K562 (cell line): ENCODE data around the gene GARNL3. TPM values are rescaled to one million over a fixed set of nuclear protein-coding genes. Genes with fewer than 3 reads are reported as not detected.

Source experiments
- ATAC-seq: fragments of 200-7000 bp; cut with Tn5 transposase; 3 replicates; pipeline ENCODE4 v1.9.1; 2020; ENCODE audit warnings: moderate library complexity
- BruUV-seq: library from RNA; stranded (reverse); fragments of 400-500 nt; replicated peaks from 2 replicates; lab custom pipeline; 2021; lab: Mats Ljungman, UMichigan
- CTCF ChIA-PET: fragments of 300-600 bp; formaldehyde crosslinking; extraction: SDS; loops from one replicate; lab custom pipeline; 2021; ENCODE audit warnings: low intra/inter-chr PET ratio; lab: Yijun Ruan, JAX
- POLR2A ChIA-PET: fragments of 300-600, 350-650 bp; sonication (Branson Sonifier 250); formaldehyde crosslinking; extraction: SDS; loops from one replicate; lab custom pipeline; 2021; ENCODE audit warnings: antibody characterized with exemption, inconsistent platforms; lab: Yijun Ruan, JAX
- DNase-seq, 4 experiments: peaks; one replicate each; pipeline versions ENCODE4 v3.0.0 to v3.0.0-alpha.2; 2011 to 2018; ENCODE audit warnings: low spot score in 3 of 4, mixed read lengths in 3 of 4; ENCODE audit errors: extremely low read depth in 1 of 4
- FAIRE-seq: peaks from 2 replicates; lab custom pipeline; 2011; peaks lifted over from hg19 to GRCh38; lab: Jason Lieb, UNC
- H2AFZ ChIP-seq: 2 replicates; pipeline ENCODE4 v1.6.0; 2011; ENCODE audit warnings: low read depth, low read length, control low read depth, inconsistent platforms
- H3K27ac ChIP-seq: fragments of 200-600 bp; 3 replicates; pipeline ENCODE4 v1.8.0; 2011; ENCODE audit warnings: low read depth, mild to moderate bottlenecking, control low read depth, inconsistent platforms, low read length, moderate library complexity, mixed read lengths; ENCODE audit errors: extremely low read depth
- H3K27me3 ChIP-seq, 2 experiments: fragments of 300-600 bp in 1 of 2; 2 replicates in 1 of 2; 3 replicates in 1 of 2; pipeline versions ENCODE4 v1.6.0 to v1.8.0; 2011; ENCODE audit warnings: inconsistent platforms in 2 of 2, low read length in 2 of 2, mild to moderate bottlenecking in 1 of 2, mixed read lengths in 1 of 2, moderate library complexity in 1 of 2; ENCODE audit not compliant: control insufficient read depth in 2 of 2, insufficient read depth in 2 of 2
- H3K36me3 ChIP-seq: fragments of 300-600 bp; 3 replicates; pipeline ENCODE4 v1.8.0; 2011; ENCODE audit warnings: mild to moderate bottlenecking, low read length, inconsistent platforms; ENCODE audit not compliant: control insufficient read depth, insufficient read depth
- H3K4me1 ChIP-seq, 2 experiments: fragments of 200-600 bp in 1 of 2; replicated peaks in 1 of 2; 2 replicates in 1 of 2; 3 replicates in 1 of 2; pipeline versions ENCODE4 v1.5.1 to v1.8.0; 2011; ENCODE audit warnings: inconsistent platforms in 2 of 2, low read length in 2 of 2, mild to moderate bottlenecking in 1 of 2, mixed read lengths in 1 of 2, moderate library complexity in 1 of 2; ENCODE audit not compliant: control insufficient read depth in 2 of 2, insufficient read depth in 2 of 2
- H3K4me2 ChIP-seq: 2 replicates; pipeline ENCODE4 v1.6.1; 2011; ENCODE audit warnings: low read length, control low read depth, inconsistent platforms, mixed read lengths; ENCODE audit not compliant: insufficient read depth
- H3K4me3 ChIP-seq: fragments of 200-600 bp; sonication (generic), shearing (Covaris generic); 2 replicates; pipeline ENCODE4 v1.5.1; 2016; ENCODE audit warnings: control low read depth, inconsistent platforms
- H3K79me2 ChIP-seq: fragments of 200-600 bp; 3 replicates; pipeline ENCODE4 v1.8.0; 2011; ENCODE audit warnings: low read length, inconsistent platforms; ENCODE audit not compliant: control insufficient read depth, insufficient read depth
- H3K9ac ChIP-seq, 2 experiments: 2 replicates each; pipeline versions ENCODE4 v1.6.0 to v1.6.1; 2011; ENCODE audit warnings: low read depth in 2 of 2, low read length in 2 of 2, control low read depth in 1 of 2, inconsistent platforms in 1 of 2, mild to moderate bottlenecking in 1 of 2, mixed read lengths in 1 of 2; ENCODE audit not compliant: insufficient read depth in 1 of 2
- H3K9me1 ChIP-seq: one replicate; pipeline ENCODE4 v1.6.0; 2011; ENCODE audit warnings: inconsistent platforms, mild to moderate bottlenecking, low read length, moderate library complexity; ENCODE audit not compliant: control insufficient read depth, insufficient read depth
- H3K9me3 ChIP-seq: replicated peaks from 2 replicates; pipeline ENCODE4 v1.5.1; 2011; ENCODE audit warnings: low read depth, low read length, inconsistent platforms; ENCODE audit not compliant: control insufficient read depth, insufficient read depth
- H4K20me1 ChIP-seq: replicated peaks from 2 replicates; pipeline ENCODE4 v1.6.1; 2011; ENCODE audit warnings: low read length, inconsistent platforms, mixed read lengths; ENCODE audit not compliant: control insufficient read depth, insufficient read depth
- FOXJ3 ChIP-seq: sonication (generic); formaldehyde crosslinking; IDR thresholded peaks from 2 replicates; pipeline ENCODE4 v1.4.0; 2020; ENCODE audit warnings: mild to moderate bottlenecking, missing genetic modification reagents
- KAT7 ChIP-seq: sonication (generic); formaldehyde crosslinking; IDR thresholded peaks from 2 replicates; pipeline ENCODE4 v1.8.0; 2022; ENCODE audit warnings: missing genetic modification reagents, mild to moderate bottlenecking, borderline replicate concordance
- NFE2 ChIP-seq: IDR thresholded peaks from 2 replicates; pipeline ENCODE4 v1.6.1; 2014; ENCODE audit warnings: antibody characterized with exemption, low read depth
- WGBS: fragments of 100-300 bp; shearing (Covaris generic); methylation state at CpG from one replicate; pipeline ENCODE4 v1.1.6; 2016; ENCODE audit warnings: low coverage, mixed read lengths; ENCODE audit not compliant: insufficient coverage; ENCODE audit errors: missing lambda C conversion rate; 5-methylcytosine and 5-hydroxymethylcytosine counted together
- in situ Hi-C: fragments of 300-500 bp; cut with MboI; formaldehyde crosslinking; loops from 4 replicates; pipeline ENCODE4 v1.15.0; 2018; ENCODE audit warnings: inconsistent platforms, mixed read lengths
- intact Hi-C: fragments of 100-400 bp; cut with micrococcal nuclease; formaldehyde crosslinking; loops from 2 replicates; pipeline ENCODE4 v1.14.2; 2022
- polyA plus RNA-seq, 8 experiments: library from polyadenylated mRNA; depleted of rRNA in 4 of 8; stranded (reverse) in 5 of 8; unstranded in 3 of 8; fragments of >200 nt; fragmentation: Nextera tagmentation in 2 of 8; fragmentation: Illumina TruSeq in 1 of 8; extraction: Ambion mirVana in 2 of 8; extraction: Trizol in 1 of 8; gene quantifications; 2 replicates each; pipeline versions ENCODE4 v1.2.1 to v1.2.3, GENCODE V29; 2011 to 2014; ENCODE audit warnings: inconsistent platforms in 1 of 8, missing spikeins in 1 of 8
- total RNA-seq, 7 experiments: library from RNA; depleted of rRNA in 6 of 7; stranded (reverse); fragments of >200 nt in 6 of 7; fragmentation: Illumina TruSeq in 2 of 7; extraction: Trizol in 2 of 7; gene quantifications; 2 replicates each; pipeline versions ENCODE4 v1.2.1 to v1.2.3, GENCODE V29; 2011 to 2021; ENCODE audit warnings: low replicate concordance in 1 of 7
- TF ChIP-seq, protein P1 (sequence below): fragments of 250-450 bp; sonication (Bioruptor Pico); IDR thresholded peaks from 2 replicates; pipeline ENCODE4 v1.8.0; 2021; ENCODE audit warnings: borderline replicate concordance, mild to moderate bottlenecking, moderate library complexity; ENCODE audit not compliant: poor library complexity, severe bottlenecking
- TF ChIP-seq, protein P2 (sequence below): sonication (generic); formaldehyde crosslinking; IDR thresholded peaks from 2 replicates; pipeline ENCODE4 v1.5.0; 2020; ENCODE audit warnings: missing genetic modification reagents
- TF ChIP-seq, protein P3 (sequence below): fragments of 200-600 bp; sonication (generic); IDR thresholded peaks from one replicate; pipeline ENCODE4 v1.6.1; 2012; ENCODE audit warnings: mild to moderate bottlenecking, low read depth, low read length, inconsistent platforms

GARNL3 gene
- total and polyA plus RNA-seq, 9 of the 15 experiments (the other 6 are each of a cell fraction or from before 2014, with no cell fraction given): 0.35 to 2.7 (median 1.6) TPM

DNA sequence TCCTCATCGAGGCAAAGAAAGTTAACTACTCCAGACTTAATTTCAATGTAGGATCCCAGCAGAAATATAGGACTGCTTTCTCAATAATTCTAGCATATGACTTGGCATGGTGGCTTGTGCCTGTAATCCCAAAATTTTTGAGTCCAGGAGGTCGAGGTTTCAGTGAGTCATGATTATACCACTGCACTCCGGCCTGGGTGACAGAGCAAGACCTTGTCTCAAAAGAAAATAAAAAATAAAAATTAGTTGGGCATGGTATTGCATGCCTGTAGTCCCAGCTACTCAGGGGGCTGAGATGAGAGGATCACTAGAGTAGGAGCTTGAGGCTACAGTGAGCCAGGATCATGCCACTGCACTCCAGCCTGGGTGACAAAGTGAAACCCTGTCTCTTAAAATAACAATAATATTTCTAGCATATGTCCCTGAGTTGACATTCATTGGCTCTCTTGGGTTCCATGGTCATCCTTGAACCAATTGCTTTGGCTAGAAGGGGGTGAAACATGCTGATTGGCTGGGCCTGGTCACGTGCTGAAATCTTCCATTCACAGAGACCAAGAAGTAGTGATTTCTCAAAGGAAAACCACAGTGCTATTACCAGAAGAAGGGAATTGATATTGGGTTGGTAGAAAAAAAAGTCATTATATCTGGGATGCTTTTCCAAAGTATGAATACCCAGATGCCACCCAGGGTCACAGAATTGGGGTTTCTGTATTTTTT is 31.6 kb upstream of the GARNL3 start (continued):
- TF ChIP-seq, protein P1, sequence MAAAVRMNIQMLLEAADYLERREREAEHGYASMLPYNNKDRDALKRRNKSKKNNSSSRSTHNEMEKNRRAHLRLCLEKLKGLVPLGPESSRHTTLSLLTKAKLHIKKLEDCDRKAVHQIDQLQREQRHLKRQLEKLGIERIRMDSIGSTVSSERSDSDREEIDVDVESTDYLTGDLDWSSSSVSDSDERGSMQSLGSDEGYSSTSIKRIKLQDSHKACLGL (CRISPR knock-in tag): no peak
- TF ChIP-seq, protein P2, sequence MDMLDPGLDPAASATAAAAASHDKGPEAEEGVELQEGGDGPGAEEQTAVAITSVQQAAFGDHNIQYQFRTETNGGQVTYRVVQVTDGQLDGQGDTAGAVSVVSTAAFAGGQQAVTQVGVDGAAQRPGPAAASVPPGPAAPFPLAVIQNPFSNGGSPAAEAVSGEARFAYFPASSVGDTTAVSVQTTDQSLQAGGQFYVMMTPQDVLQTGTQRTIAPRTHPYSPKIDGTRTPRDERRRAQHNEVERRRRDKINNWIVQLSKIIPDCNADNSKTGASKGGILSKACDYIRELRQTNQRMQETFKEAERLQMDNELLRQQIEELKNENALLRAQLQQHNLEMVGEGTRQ: peak; percentile 94

DNA sequence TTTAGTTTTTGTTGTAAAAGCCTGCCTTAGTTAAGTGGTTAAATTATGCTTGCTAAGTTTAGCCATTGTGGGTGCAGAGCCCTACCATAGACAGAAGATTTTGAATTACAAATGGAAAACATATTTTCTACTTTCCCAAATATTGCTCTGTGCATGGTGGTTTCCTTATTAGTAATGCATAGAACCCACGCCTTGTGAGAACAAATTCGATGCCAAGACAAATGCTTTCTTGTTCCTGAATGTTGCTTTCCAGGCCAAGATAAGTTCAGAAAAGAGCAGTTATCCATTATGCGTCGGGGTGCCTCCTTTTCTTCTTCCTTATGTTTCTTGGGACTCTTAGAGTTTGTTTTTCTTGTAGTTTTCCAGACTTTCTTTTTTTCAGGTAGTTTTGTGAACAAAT is 31.0 kb upstream of the GARNL3 start:
- WGBS: 30% methylated on average over 4 of the region's 4 CpGs
- Histone ChIP-seq H3K4me1 (no peaks in the 10 kb centered on the region), H3K9ac (no peak overlapping the region), H3K27me3 (0 out of 5 replicates have a peak, but pooled peaks cover 0 to 6% of the 10 kb centered on the region in 2 experiments), H3K27ac (no peak overlapping the region), H4K20me1 (no peaks in the 10 kb centered on the region), H3K9me3 (no peaks in the 10 kb centered on the region), H2AFZ (no peak overlapping the region), H3K36me3 (no peaks in the 10 kb centered on the region), H3K9me1 (no peaks in the 10 kb centered on the region), H3K4me3 (no peak overlapping the region), H3K79me2 (no peaks in the 10 kb centered on the region), H3K4me2 (no peak overlapping the region)
- no TSS peak for BruUV-seq
- ChIA-PET CTCF (no interaction called here), POLR2A (interaction anchor here (1.2 kb wide), 1 partner anchor 23 kb away, joined by 4 read pairs; no protein-coding TSS in a partner anchor)
- in situ Hi-C loops (no loop called here), intact Hi-C loops (no loop called here)
- FAIRE-seq: no peak
- DNase-seq: no peak
- ATAC-seq: no peak
- no peak for TF ChIP-seq FOXJ3 (CRISPR knock-in tag)
- TF ChIP-seq KAT7: no peak
- TF ChIP-seq NFE2: no peak
- TF ChIP-seq, protein P3, sequence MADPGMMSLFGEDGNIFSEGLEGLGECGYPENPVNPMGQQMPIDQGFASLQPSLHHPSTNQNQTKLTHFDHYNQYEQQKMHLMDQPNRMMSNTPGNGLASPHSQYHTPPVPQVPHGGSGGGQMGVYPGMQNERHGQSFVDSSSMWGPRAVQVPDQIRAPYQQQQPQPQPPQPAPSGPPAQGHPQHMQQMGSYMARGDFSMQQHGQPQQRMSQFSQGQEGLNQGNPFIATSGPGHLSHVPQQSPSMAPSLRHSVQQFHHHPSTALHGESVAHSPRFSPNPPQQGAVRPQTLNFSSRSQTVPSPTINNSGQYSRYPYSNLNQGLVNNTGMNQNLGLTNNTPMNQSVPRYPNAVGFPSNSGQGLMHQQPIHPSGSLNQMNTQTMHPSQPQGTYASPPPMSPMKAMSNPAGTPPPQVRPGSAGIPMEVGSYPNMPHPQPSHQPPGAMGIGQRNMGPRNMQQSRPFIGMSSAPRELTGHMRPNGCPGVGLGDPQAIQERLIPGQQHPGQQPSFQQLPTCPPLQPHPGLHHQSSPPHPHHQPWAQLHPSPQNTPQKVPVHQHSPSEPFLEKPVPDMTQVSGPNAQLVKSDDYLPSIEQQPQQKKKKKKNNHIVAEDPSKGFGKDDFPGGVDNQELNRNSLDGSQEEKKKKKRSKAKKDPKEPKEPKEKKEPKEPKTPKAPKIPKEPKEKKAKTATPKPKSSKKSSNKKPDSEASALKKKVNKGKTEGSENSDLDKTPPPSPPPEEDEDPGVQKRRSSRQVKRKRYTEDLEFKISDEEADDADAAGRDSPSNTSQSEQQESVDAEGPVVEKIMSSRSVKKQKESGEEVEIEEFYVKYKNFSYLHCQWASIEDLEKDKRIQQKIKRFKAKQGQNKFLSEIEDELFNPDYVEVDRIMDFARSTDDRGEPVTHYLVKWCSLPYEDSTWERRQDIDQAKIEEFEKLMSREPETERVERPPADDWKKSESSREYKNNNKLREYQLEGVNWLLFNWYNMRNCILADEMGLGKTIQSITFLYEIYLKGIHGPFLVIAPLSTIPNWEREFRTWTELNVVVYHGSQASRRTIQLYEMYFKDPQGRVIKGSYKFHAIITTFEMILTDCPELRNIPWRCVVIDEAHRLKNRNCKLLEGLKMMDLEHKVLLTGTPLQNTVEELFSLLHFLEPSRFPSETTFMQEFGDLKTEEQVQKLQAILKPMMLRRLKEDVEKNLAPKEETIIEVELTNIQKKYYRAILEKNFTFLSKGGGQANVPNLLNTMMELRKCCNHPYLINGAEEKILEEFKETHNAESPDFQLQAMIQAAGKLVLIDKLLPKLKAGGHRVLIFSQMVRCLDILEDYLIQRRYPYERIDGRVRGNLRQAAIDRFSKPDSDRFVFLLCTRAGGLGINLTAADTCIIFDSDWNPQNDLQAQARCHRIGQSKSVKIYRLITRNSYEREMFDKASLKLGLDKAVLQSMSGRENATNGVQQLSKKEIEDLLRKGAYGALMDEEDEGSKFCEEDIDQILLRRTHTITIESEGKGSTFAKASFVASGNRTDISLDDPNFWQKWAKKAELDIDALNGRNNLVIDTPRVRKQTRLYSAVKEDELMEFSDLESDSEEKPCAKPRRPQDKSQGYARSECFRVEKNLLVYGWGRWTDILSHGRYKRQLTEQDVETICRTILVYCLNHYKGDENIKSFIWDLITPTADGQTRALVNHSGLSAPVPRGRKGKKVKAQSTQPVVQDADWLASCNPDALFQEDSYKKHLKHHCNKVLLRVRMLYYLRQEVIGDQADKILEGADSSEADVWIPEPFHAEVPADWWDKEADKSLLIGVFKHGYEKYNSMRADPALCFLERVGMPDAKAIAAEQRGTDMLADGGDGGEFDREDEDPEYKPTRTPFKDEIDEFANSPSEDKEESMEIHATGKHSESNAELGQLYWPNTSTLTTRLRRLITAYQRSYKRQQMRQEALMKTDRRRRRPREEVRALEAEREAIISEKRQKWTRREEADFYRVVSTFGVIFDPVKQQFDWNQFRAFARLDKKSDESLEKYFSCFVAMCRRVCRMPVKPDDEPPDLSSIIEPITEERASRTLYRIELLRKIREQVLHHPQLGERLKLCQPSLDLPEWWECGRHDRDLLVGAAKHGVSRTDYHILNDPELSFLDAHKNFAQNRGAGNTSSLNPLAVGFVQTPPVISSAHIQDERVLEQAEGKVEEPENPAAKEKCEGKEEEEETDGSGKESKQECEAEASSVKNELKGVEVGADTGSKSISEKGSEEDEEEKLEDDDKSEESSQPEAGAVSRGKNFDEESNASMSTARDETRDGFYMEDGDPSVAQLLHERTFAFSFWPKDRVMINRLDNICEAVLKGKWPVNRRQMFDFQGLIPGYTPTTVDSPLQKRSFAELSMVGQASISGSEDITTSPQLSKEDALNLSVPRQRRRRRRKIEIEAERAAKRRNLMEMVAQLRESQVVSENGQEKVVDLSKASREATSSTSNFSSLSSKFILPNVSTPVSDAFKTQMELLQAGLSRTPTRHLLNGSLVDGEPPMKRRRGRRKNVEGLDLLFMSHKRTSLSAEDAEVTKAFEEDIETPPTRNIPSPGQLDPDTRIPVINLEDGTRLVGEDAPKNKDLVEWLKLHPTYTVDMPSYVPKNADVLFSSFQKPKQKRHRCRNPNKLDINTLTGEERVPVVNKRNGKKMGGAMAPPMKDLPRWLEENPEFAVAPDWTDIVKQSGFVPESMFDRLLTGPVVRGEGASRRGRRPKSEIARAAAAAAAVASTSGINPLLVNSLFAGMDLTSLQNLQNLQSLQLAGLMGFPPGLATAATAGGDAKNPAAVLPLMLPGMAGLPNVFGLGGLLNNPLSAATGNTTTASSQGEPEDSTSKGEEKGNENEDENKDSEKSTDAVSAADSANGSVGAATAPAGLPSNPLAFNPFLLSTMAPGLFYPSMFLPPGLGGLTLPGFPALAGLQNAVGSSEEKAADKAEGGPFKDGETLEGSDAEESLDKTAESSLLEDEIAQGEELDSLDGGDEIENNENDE: no peak
